HG03457 (cell line): ENCODE results near the gene TMEM252.

Experiments used
- ATAC-seq: cut with Tn5 transposase; IDR thresholded peaks from one replicate; pipeline ENCODE4 v1.9.1; 2021; ENCODE audit warnings: moderate number of reproducible peaks; ENCODE audit not compliant: unreplicated experiment

The TMEM252 gene

GRCh38 chr9:68500457-68501381, 40.0 kb downstream of the TMEM252 start:
- no peak for ATAC-seq

- ATAC-seq: no peak
Measured at GRCh38 chr9:68498816-68499215, 41.9 kb downstream of the TMEM252 start.

- no peak for ATAC-seq
Measured at GRCh38 chr9:68497629-68498028, 43.1 kb downstream of the TMEM252 start.

- no peak for ATAC-seq
Measured at GRCh38 chr9:68496356-68496755, 44.3 kb downstream of the TMEM252 start.

- no peak for ATAC-seq
Measured at GRCh38 chr9:68495247-68495646, 45.4 kb downstream of the TMEM252 start.

DNA sequence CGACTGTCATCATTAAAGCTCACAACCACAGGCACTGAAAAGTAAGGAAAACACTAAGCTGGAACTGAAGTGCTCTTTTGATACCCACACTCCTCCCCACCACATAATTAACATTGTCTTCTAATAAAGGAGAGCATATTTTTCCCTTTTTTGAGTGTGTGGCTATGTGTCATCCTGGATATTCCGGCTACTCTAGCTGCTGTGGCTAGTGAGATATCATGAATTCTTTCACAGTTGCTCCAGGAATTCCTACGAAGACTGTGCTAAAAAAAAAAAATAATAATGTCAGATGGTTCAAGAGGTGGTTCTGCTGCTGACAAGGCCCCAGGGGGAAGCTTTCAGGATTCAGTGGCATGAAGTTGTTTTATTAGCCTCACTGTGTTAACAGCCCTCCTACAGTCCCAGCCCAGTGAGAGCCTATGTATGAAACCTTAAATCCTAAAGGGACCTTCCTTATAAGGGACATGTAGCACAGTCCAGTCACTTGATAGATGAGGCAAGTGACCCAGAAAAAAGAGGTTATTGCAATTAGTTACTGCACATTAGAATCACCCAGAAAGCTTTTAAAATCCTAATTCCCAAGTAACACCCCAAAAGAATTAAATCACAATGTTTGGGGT, 46.6 kb downstream of the TMEM252 start:
- no peak for ATAC-seq

GRCh38 chr9:68493541-68493940, 47.1 kb downstream of the TMEM252 start:
- no peak for ATAC-seq

DNA sequence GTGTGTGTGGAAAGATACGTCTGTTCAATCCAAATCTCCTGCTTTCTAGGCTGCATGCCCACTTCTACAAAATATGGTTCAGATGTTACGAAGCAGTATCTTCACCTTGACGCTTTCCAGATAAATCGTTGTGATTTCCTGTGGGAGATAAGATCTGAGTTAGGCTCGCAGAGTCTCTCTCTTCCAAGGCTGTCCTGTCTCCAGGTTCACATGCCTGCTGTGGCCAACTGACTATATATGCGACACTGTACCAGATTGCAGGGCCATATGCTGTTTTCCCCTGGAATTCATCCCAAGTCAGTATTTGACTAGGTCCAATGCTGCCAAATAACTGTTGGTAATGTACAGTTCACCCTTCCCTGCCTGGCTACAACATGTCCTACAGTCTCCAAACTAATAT, 47.9 kb downstream of the TMEM252 start:
- ATAC-seq: no peak

GRCh38 chr9:68489646-68490045, 51.0 kb downstream of the TMEM252 start:
- no peak for ATAC-seq

GRCh38 chr9:68488126-68488525, 52.6 kb downstream of the TMEM252 start:
- no peak for ATAC-seq
